ENCODE results near the gene SP3.

Gene SP3

DNA sequence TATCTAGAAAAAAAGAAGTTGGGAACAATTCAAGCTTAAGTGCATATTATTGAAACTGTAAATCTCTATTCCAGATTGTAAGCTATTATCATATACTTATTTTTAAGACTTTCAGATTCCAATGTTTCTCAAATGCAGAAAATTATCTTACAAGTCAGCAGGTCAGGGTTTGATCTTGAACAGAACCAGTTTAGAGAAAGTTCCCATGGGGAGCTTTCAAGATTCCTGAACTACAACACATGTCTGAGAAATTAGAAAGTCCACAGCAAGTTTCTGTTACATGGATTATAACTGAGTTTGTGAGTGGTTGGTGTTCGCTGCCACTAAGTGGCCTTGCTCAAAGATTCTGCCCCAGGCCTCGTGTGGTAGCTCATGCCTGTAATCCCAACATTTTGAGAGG is 31.6 kb upstream of the SP3 start:
- no peak for DNase-seq

DNA sequence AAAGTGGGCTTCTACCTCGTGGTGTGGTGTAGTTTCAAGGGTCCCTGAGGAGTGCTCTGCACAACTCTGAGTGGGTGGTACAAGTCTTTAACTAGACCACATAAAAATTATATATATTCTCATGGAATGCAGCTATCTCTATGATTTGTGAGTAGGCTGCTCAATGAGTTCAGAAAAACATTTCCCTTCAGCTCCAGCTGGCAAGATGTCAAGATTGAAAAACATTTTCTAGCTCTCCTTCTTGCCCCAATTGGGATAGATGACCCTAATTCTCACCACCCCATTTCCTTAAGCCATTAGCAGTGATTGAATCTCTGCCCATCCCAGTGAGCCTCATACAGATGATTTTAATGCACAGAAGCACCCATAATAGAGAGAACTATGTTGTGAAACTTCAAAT is 28.3 kb upstream of the SP3 start:
- DNase-seq, result no peak

GRCh38 chr2:173991856-173992588 is 26.8 kb upstream of the SP3 start:
- DNase-seq, result no peak

GRCh38 chr2:173990970-173991819 is 26.0 kb upstream of the SP3 start:
- no peak for DNase-seq

- DNase-seq, result no peak
Observed at GRCh38 chr2:173990245-173990644, 25.1 kb upstream of the SP3 start.

DNA sequence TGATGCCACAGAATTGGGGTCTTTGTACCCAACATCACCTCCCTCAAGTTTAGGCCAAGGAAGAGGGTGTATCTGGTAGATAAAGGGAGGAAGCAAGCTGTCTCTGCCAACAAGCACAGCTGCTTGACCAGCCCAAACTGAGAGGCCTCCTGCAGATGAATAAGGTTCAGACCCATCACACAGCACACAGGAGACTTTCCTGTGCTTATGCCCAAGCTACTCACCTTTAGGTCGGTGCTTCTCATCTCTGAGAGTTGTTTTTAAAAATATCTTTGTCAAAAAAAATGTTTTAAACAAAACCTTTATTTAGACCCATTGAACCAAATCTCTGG is 24.7 kb upstream of the SP3 start:
- DNase-seq, result no peak

GRCh38 chr2:173989160-173989883 is 24.1 kb upstream of the SP3 start:
- DNase-seq, result no peak

DNA sequence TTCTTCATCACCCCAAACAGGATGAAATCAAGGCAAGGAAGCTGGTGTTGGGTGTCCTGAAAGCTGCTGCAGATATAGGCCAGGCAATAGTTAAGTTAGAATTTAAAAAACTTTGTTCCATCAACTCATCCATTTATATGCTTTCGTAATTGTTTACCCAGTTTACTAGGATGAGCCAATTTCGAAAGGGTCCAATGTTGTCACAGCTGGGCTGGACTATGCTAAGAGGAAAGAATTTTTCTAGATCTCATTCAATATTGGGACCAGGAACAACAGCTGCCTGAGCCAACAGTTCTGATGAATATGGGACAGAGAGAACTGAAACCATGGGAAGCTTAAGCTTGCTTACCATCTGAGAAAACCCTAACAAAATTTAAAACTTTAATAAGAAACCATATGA is 21.6 kb upstream of the SP3 start:
- no peak for DNase-seq

- DNase-seq, result no peak
Observed at GRCh38 chr2:173985605-173985992, 20.4 kb upstream of the SP3 start.

DNA sequence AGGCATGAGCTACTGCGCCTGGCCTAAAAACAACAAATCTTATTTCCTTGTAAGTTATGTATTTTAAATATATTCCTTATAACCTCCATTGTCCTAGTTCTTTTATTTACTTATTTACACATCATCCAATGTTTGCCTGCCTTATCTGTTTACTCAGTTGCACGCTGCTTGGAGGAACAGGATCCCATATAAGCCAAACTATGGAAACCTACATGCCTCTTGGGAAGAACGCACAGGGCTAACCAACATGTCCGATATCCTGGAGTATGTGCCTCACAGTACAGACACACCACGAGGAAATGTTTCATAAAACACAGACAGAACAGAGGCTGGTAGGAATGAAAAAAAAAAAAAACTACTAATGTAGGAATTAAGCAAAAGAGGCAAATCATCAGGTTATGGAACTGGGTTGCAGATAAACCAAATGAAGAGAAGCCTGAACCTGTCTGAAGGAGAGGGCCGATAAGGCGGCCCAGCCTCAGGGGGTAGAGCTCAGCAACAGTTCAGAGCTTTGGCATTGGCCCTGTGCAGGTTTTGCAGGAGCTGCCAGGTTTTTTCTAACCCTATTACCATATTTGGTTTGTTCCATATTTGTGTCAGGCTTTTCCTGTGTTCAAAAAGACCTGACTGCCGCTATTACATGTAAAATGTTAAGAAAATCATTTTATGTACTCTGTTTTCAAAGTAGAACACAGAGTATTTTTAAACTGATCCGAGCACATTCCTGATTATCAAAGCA is 19.9 kb upstream of the SP3 start:
- DNase-seq, result no peak

GRCh38 chr2:173983391-173983871 is 18.3 kb upstream of the SP3 start:
- no peak for DNase-seq

DNA sequence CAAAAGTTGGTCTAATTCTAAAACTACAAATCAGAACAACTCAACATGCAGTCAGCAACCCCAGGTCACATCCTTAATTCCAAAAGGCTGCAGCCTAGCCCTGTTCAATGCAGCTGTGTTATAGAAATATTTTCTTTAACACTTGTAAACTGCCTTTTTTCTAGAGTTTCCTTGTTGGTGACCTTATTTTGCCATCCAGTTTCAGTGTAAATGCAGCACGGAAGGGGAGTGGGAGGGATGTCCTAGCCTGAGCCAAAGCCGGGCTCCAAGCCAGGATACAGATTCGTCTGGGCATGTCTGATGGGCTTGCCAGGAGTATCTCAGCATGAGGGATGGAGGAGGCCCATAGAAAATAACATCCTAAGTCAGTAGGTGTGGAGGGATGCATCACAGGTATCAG is 17.7 kb upstream of the SP3 start:
- DNase-seq, result no peak

DNA sequence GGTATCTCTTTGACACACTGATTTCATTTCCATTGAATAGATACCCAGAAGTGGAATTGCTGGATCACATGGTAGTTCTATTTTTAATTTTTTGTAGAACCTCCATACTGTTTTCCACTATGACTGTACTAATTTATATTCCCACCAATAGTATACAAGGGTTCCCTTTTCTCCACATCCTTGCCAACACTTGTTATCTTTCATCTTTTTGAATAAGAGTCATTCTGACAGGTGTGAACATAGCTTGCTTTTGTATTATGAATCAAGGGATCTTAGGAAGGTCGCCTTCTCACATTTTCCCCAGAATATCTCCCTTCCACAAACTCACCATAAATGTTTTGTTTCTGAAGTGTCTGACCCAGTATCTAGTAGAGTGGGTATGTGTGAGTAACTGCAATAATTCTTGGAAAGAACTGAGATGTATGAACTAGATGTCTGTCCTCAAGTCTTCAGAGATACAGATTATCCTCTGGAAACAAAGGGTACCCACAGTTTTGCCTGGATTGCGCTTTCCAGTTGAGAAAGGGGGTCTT is 17.1 kb upstream of the SP3 start:
- no peak for DNase-seq

GRCh38 chr2:173981520-173981919 is 16.3 kb upstream of the SP3 start:
- DNase-seq, result no peak

DNA sequence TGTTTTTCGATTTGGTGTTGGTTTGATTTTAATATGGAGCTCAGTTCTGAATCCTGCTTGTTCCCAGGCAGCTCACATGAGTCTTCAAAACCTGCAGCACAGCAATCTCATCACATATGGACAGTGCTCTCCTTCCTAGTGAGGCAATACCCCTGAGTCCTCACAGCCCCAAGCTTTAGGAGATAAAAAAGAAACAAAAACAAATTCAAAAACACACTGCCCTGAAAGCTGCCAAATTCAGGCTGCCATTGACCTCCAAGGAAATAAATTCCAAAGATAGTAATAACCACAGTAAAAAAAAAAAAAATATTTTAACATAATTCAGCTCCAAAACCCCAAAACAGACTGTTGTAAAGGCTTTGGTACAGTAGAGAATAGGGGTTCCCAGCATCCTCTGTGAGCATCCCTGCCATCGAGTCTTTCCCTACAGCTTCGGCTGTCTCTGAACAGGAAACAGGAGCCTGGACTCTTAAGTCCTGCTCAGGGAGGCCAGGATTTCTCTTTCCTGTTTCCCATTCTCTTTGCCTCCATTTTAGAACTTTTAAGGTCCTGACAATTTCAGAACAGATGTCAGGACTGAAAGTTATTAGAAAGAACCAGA is 14.7 kb upstream of the SP3 start:
- no peak for DNase-seq

DNA sequence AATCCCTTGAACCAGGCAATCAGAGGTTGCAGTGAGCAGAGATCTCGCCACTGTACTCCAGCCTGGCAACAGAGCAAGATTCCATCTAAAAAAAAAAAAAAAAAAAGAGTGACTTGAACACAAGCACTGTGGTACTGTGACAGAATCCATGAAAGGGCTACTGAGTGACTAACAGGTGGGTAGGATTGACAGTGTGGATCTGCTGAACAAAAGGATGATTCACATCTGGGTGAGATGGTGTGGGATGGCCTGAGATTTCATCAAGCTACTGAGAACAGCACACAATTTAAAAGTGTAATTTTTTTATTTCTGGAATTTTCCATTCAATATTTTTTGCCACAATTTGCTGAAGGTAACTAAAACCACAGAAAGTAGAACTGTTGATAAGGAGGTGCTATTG is 13.3 kb upstream of the SP3 start:
- no peak for DNase-seq

DNA sequence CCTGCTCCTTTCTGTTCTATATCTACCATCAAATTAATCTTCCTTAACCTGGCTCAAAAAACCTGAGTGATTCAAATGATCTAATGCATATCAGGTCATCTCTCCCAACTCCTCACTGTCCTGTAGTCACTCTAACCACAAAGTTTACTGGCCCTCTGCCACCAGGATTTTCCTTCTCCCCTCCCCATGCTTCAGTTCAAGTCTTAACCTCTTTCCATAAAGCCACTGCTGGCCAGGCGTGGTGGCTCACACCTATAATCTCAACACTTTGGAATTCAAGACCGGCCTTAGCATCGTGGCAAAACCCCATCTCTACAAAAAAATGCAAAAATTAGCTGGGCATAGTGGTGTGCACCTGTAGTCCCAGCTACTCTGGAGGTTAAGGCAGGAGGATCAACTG is 7.5 kb upstream of the SP3 start:
- DNase-seq, result no peak

- no peak for DNase-seq
Observed at GRCh38 chr2:173972165-173972564, 7.0 kb upstream of the SP3 start.

- no peak for DNase-seq
Observed at GRCh38 chr2:173970516-173970924, 5.3 kb upstream of the SP3 start.

DNA sequence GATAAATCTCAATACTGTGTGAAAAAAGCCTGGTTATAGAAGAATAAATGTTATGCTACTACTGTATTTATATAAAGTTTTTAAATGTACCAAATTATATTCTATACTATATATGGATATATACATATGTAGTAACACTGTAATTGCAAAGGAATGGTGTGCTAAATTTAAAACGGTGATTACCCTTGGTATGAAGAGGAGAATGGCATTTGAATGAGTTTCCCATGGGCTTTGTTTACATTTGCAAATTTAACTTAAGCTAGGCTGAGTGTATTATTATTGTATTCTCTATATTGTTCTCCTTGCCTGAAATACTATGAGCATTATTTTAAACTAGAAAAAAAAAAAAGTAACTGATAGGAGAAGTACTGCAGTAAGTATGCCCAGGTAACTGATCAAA is 4.7 kb upstream of the SP3 start:
- no peak for DNase-seq

GRCh38 chr2:173968551-173968950 is 3.4 kb upstream of the SP3 start:
- DNase-seq, result no peak
